DND-41 (cell line): ENCODE results near the gene CTDSPL2.

Experiments
- CTCF ChIP-seq: IDR thresholded peaks from 2 replicates; pipeline ENCODE4 v1.5.1; 2012; ENCODE audit warnings: borderline replicate concordance, low read length, moderate library complexity, mild to moderate bottlenecking; ENCODE audit not compliant: poor library complexity, severe bottlenecking; ENCODE audit errors: extremely low read depth
- EZH2 ChIP-seq: IDR thresholded peaks from 3 replicates; pipeline ENCODE4 v1.6.1; 2012; ENCODE audit warnings: borderline replicate concordance, low read depth, mild to moderate bottlenecking, moderate library complexity, low read length, inconsistent platforms; ENCODE audit not compliant: severe bottlenecking

GRCh38 chr15:44545913-44546802 is 118.7 kb downstream of the CTDSPL2 start:
- TF ChIP-seq CTCF (peak; percentile 30), EZH2 (no peak)
